Measurements from ENCODE around the gene LRRC75A. TPM values are rescaled to one million over a fixed set of nuclear protein-coding genes. Genes with fewer than 3 reads are reported as not detected.

LRRC75A gene
- polyA plus RNA-seq, 1 donor (not counting 4 experiments of a cell fraction or from before 2014, with no cell fraction given), result not detected

DNA sequence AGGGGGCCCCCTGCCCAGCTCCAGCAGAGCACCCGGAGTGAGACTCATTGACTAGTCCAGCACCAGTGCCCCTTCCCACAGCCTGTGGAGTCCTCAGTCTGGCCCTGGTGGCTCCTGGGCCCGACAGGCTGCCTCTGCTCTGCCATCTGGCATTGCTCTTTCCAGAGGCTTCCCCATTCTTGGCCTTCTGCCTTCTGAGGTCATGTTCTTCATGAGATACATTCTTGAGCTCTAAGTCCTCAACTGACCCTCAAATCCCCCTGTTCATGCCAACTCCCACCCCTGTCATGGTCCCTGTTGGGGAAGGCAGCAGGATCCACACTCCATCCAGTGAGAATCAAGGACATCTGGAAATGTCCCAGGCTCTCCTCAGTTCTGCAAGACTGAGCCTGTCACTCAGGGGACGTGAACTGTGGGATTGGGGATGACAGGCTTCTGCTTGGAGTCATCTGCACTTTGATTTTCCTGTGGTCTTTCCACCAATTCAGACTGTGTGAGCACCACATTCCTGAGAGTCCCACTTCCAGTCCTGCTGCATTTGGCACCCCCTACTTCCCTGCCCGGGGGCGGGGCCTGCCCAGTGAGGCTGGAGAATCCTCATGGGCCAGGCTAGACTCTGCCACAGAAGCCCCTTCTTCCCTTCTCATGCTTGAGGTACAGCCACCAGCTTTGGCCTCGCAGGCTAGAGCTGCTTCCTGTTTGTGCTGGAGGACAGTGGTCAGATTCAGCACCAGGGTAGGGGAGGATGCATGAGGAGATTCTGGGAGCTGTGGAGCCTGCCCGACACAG lies 73.9 kb downstream of the LRRC75A start:
- FAIRE-seq (peak; percentile 79), DNase-seq (ENCODE audit: low read depth, low spot score) (no peak)
- Histone ChIP-seq H3K36me3 (ENCODE audit: control insufficient read depth in 2 of 2, extremely low read depth in 1 of 2, insufficient read depth in 2 of 2, low read length in 2 of 2) (no peaks in the 10 kb centered on the region), H3K4me1 (ENCODE audit: control insufficient read depth, extremely low read depth, insufficient read depth, low read length) (peaks cover 34% of the 10 kb centered on the region), H3K9me1 (ENCODE audit: control insufficient read depth, extremely low read depth, insufficient read depth, low read length) (peaks cover 5% of the 10 kb centered on the region), H3K27ac (ENCODE audit: control insufficient read depth, insufficient read depth, low read length) (no peak overlapping the region), H3K4me3 (ENCODE audit: control insufficient read depth in 2 of 3, extremely low read depth in 1 of 3, insufficient read depth in 2 of 3, low read depth in 1 of 3, low read length in 3 of 3) (peak overlapping the region in 1 of 3 experiments; percentile 27), H3K4me2 (ENCODE audit: control insufficient read depth, extremely low read depth, insufficient read depth, low read depth, low read length) (peak overlapping the region; percentile 41), H3K9me3 (ENCODE audit: control insufficient read depth, low read depth, low read length) (no peaks in the 10 kb centered on the region), H2AFZ (ENCODE audit: control insufficient read depth, low read length) (no peak overlapping the region), H4K20me1 (ENCODE audit: control insufficient read depth, extremely low read depth, insufficient read depth, low read length) (no peaks in the 10 kb centered on the region), H3K79me2 (ENCODE audit: control insufficient read depth, insufficient read depth, low read length) (no peaks in the 10 kb centered on the region), H3K9ac (ENCODE audit: control insufficient read depth, extremely low read depth, insufficient read depth, low read length) (peak overlapping the region; percentile 22), H3K27me3 (ENCODE audit: control insufficient read depth, extremely low read depth, insufficient read depth, low read length) (no peaks in the 10 kb centered on the region)
- dilution Hi-C loops (cut with MboI; ENCODE audit: extremely low pct_ligation_motif_present, low sequenced_read_pairs), result no loop called here
- TF ChIP-seq, protein P1, sequence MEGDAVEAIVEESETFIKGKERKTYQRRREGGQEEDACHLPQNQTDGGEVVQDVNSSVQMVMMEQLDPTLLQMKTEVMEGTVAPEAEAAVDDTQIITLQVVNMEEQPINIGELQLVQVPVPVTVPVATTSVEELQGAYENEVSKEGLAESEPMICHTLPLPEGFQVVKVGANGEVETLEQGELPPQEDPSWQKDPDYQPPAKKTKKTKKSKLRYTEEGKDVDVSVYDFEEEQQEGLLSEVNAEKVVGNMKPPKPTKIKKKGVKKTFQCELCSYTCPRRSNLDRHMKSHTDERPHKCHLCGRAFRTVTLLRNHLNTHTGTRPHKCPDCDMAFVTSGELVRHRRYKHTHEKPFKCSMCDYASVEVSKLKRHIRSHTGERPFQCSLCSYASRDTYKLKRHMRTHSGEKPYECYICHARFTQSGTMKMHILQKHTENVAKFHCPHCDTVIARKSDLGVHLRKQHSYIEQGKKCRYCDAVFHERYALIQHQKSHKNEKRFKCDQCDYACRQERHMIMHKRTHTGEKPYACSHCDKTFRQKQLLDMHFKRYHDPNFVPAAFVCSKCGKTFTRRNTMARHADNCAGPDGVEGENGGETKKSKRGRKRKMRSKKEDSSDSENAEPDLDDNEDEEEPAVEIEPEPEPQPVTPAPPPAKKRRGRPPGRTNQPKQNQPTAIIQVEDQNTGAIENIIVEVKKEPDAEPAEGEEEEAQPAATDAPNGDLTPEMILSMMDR (optimal IDR thresholded peaks at IDR 0.05 in 1 of 3, IDR thresholded peaks at IDR 0.05 in 1 of 3, conservative IDR thresholded peaks at IDR 0.05 in 1 of 3; ENCODE audit: extremely low read depth in 1 of 3, insufficient read depth in 2 of 3, low read length in 3 of 3), result no peak
- TF ChIP-seq EZH2 (IDR thresholded peaks at IDR 0.05; ENCODE audit: low read length), result no peak

DNA sequence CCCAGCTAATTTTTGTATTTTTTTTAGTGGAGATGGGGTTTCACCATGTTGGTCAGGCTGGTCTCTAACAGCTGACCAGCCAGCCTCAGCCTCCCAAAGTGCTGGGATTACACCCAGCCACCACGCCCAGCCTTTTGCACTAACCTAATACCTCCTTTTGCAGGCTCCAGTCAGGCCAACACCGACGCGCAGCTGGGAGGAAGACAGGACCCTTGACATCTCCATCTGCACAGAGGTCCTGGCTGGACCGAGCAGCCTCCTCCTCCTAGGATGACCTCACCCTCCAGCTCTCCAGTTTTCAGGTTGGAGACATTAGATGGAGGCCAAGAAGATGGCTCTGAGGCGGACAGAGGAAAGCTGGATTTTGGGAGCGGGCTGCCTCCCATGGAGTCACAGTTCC lies 74.6 kb downstream of the LRRC75A start:
- Histone ChIP-seq H3K4me2 (ENCODE audit: control insufficient read depth, extremely low read depth, insufficient read depth, low read depth, low read length) (no peak overlapping the region), H3K9ac (ENCODE audit: control insufficient read depth, extremely low read depth, insufficient read depth, low read length) (no peak overlapping the region), H3K36me3 (ENCODE audit: control insufficient read depth in 2 of 2, extremely low read depth in 1 of 2, insufficient read depth in 2 of 2, low read length in 2 of 2) (no peaks in the 10 kb centered on the region), H3K9me3 (ENCODE audit: control insufficient read depth, low read depth, low read length) (no peaks in the 10 kb centered on the region), H3K27ac (ENCODE audit: control insufficient read depth, insufficient read depth, low read length) (no peak overlapping the region), H3K9me1 (ENCODE audit: control insufficient read depth, extremely low read depth, insufficient read depth, low read length) (peaks cover 5% of the 10 kb centered on the region), H3K27me3 (ENCODE audit: control insufficient read depth, extremely low read depth, insufficient read depth, low read length) (no peaks in the 10 kb centered on the region), H3K79me2 (ENCODE audit: control insufficient read depth, insufficient read depth, low read length) (no peaks in the 10 kb centered on the region), H4K20me1 (ENCODE audit: control insufficient read depth, extremely low read depth, insufficient read depth, low read length) (no peaks in the 10 kb centered on the region), H3K4me1 (ENCODE audit: control insufficient read depth, extremely low read depth, insufficient read depth, low read length) (peaks cover 29% of the 10 kb centered on the region), H3K4me3 (ENCODE audit: control insufficient read depth in 2 of 3, extremely low read depth in 1 of 3, insufficient read depth in 2 of 3, low read depth in 1 of 3, low read length in 3 of 3) (no peak overlapping the region), H2AFZ (ENCODE audit: control insufficient read depth, low read length) (no peak overlapping the region)
- FAIRE-seq (no peak), DNase-seq (ENCODE audit: low read depth, low spot score) (no peak)
- TF ChIP-seq, protein P1 (optimal IDR thresholded peaks at IDR 0.05 in 1 of 3, IDR thresholded peaks at IDR 0.05 in 1 of 3, conservative IDR thresholded peaks at IDR 0.05 in 1 of 3; ENCODE audit: extremely low read depth in 1 of 3, insufficient read depth in 2 of 3, low read length in 3 of 3), result no peak
- TF ChIP-seq EZH2 (IDR thresholded peaks at IDR 0.05; ENCODE audit: low read length), result no peak
- dilution Hi-C loops (cut with MboI; ENCODE audit: extremely low pct_ligation_motif_present, low sequenced_read_pairs), result no loop called here

Data from keratinocyte (primary cell).